Measurements from ENCODE around the gene ELP1.

The ELP1 gene

GRCh38 chr9:108831496-108832178 lies 102.3 kb downstream of the ELP1 start:
- H3K27ac ChIP-seq (replicated peaks) = no peak overlapping the region
- TF ChIP-seq SPI1 (IDR thresholded peaks at IDR 0.05; ENCODE audit: borderline replicate concordance, low read depth) = no peak
- no peak for TF ChIP-seq REST (IDR thresholded peaks at IDR 0.05; ENCODE audit: insufficient replicate concordance, low read depth)
- no peak for TF ChIP-seq GABPA (IDR thresholded peaks at IDR 0.05; ENCODE audit: low read depth)
- TF ChIP-seq, protein P1, sequence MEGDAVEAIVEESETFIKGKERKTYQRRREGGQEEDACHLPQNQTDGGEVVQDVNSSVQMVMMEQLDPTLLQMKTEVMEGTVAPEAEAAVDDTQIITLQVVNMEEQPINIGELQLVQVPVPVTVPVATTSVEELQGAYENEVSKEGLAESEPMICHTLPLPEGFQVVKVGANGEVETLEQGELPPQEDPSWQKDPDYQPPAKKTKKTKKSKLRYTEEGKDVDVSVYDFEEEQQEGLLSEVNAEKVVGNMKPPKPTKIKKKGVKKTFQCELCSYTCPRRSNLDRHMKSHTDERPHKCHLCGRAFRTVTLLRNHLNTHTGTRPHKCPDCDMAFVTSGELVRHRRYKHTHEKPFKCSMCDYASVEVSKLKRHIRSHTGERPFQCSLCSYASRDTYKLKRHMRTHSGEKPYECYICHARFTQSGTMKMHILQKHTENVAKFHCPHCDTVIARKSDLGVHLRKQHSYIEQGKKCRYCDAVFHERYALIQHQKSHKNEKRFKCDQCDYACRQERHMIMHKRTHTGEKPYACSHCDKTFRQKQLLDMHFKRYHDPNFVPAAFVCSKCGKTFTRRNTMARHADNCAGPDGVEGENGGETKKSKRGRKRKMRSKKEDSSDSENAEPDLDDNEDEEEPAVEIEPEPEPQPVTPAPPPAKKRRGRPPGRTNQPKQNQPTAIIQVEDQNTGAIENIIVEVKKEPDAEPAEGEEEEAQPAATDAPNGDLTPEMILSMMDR (IDR thresholded peaks at IDR 0.05; ENCODE audit: insufficient read depth, low read length) = no peak
- TF ChIP-seq POLR2AphosphoS5 (IDR thresholded peaks at IDR 0.05; ENCODE audit: low read depth) = no peak
- no peak for DNase-seq (ENCODE audit: low read depth in 1 of 2, low spot score in 1 of 2)
- no peaks in the 10 kb centered on the region for H3K27me3 ChIP-seq (ENCODE audit: insufficient read depth, poor library complexity, severe bottlenecking)
- H3K4me3 ChIP-seq (replicated peaks; ENCODE audit: insufficient read depth, low read length) = no peak overlapping the region

GRCh38 chr9:108830272-108830671 lies 103.7 kb downstream of the ELP1 start:
- no peak overlapping the region for H3K4me3 ChIP-seq (replicated peaks; ENCODE audit: insufficient read depth, low read length)
- no peak overlapping the region for H3K27ac ChIP-seq (replicated peaks)
- no peak for TF ChIP-seq REST (IDR thresholded peaks at IDR 0.05; ENCODE audit: insufficient replicate concordance, low read depth)
- no peak for TF ChIP-seq POLR2AphosphoS5 (IDR thresholded peaks at IDR 0.05; ENCODE audit: low read depth)
- no peak for TF ChIP-seq GABPA (IDR thresholded peaks at IDR 0.05; ENCODE audit: low read depth)
- TF ChIP-seq, protein P1 (IDR thresholded peaks at IDR 0.05; ENCODE audit: insufficient read depth, low read length) = no peak
- TF ChIP-seq SPI1 (IDR thresholded peaks at IDR 0.05; ENCODE audit: borderline replicate concordance, low read depth) = no peak
- no peaks in the 10 kb centered on the region for H3K27me3 ChIP-seq (ENCODE audit: insufficient read depth, poor library complexity, severe bottlenecking)
- no peak for DNase-seq (ENCODE audit: low read depth in 1 of 2, low spot score in 1 of 2)

DNA sequence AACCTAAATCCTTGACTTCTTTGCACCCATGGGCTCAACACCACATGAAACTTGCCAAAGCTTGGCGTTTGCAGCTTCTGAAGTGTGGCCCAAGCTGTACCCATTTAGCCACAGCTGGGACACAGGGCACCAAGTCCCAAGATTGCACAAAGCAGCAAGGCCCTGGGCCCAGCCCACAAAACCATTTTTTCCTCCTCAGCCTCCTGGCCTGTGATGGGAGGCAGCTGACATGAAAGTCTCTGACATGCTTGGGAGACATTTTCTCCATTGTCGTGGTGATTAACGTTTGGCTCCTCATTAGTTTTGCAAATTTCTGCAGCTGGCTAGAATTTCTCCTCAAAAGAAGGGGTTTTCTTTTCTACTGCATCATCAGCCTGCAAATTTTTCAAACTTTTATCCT lies 110.1 kb downstream of the ELP1 start:
- TF ChIP-seq SPI1 (IDR thresholded peaks at IDR 0.05; ENCODE audit: borderline replicate concordance, low read depth) = no peak
- no peak for TF ChIP-seq REST (IDR thresholded peaks at IDR 0.05; ENCODE audit: insufficient replicate concordance, low read depth)
- TF ChIP-seq POLR2AphosphoS5 (IDR thresholded peaks at IDR 0.05; ENCODE audit: low read depth) = no peak
- TF ChIP-seq, protein P1 (IDR thresholded peaks at IDR 0.05; ENCODE audit: insufficient read depth, low read length) = no peak
- no peak for TF ChIP-seq GABPA (IDR thresholded peaks at IDR 0.05; ENCODE audit: low read depth)
- Histone ChIP-seq H3K27ac (replicated peaks) (no peak overlapping the region), H3K4me3 (replicated peaks; ENCODE audit: insufficient read depth, low read length) (no peak overlapping the region), H3K27me3 (ENCODE audit: insufficient read depth, poor library complexity, severe bottlenecking) (no peaks in the 10 kb centered on the region)
- no peak for DNase-seq (ENCODE audit: low read depth in 1 of 2, low spot score in 1 of 2)

Data from HL-60 (cell line).